K562 (cell line): ENCODE results near the gene LAMC1. TPM values are rescaled to one million over a fixed set of nuclear protein-coding genes. Genes with fewer than 3 reads are reported as not detected.

ENCODE experiments used
- AFF1 ChIP-seq, 2 experiments: fragments of 450-650 bp; IDR thresholded peaks; 2 replicates each; pipeline ENCODE4 v1.6.1; 2018; ENCODE audit warnings: mild to moderate bottlenecking in 2 of 2, low read depth in 1 of 2; ENCODE audit not compliant: partially characterized antibody in 2 of 2
- CREB1 ChIP-seq, 2 experiments: sonication (generic) in 1 of 2; formaldehyde crosslinking in 1 of 2; IDR thresholded peaks; 2 replicates each; pipeline versions ENCODE4 v1.6.1 to v1.8.0; 2012 to 2022; ENCODE audit warnings: inconsistent platforms in 1 of 2, mild to moderate bottlenecking in 1 of 2, missing genetic modification reagents in 1 of 2, moderate library complexity in 1 of 2
- CSDE1 ChIP-seq, 2 experiments: fragments of 450-650 bp; IDR thresholded peaks; 2 replicates each; pipeline ENCODE4 v1.6.1; 2016; ENCODE audit warnings: mild to moderate bottlenecking in 1 of 2
- PTRF ChIP-seq: fragments of 450-650 bp; IDR thresholded peaks from 2 replicates; pipeline ENCODE4 v1.6.1; 2016; ENCODE audit warnings: mild to moderate bottlenecking, missing genetic modification characterization, missing compliant biosample characterization
- SMARCC2 ChIP-seq: fragments of 450-650 bp; IDR thresholded peaks from 2 replicates; pipeline ENCODE4 v1.6.1; 2017; ENCODE audit warnings: antibody characterized with exemption, moderate library complexity, mild to moderate bottlenecking, low read depth
- ZBTB11 ChIP-seq, 3 experiments: fragments of 200-800 bp in 1 of 3; fragments of 250-450 bp in 1 of 3; fragments of 450-650 bp in 1 of 3; sonication (Bioruptor Pico) in 1 of 3; sonication (Bioruptor generic) in 1 of 3; formaldehyde crosslinking in 1 of 3; IDR thresholded peaks; 2 replicates each; pipeline versions ENCODE4 v1.6.1 to v1.8.0; 2016 to 2022; ENCODE audit warnings: mild to moderate bottlenecking in 2 of 3, missing genetic modification characterization in 2 of 3, missing compliant biosample characterization in 1 of 3, moderate library complexity in 1 of 3
- polyA plus RNA-seq, 8 experiments: library from polyadenylated mRNA; depleted of rRNA in 4 of 8; stranded (reverse) in 5 of 8; unstranded in 3 of 8; fragments of >200 nt; fragmentation: Nextera tagmentation in 2 of 8; fragmentation: Illumina TruSeq in 1 of 8; extraction: Ambion mirVana in 2 of 8; extraction: Trizol in 1 of 8; gene quantifications; 2 replicates each; pipeline versions ENCODE4 v1.2.1 to v1.2.3, GENCODE V29; 2011 to 2014; ENCODE audit warnings: inconsistent platforms in 1 of 8, missing spikeins in 1 of 8
- total RNA-seq, 7 experiments: library from RNA; depleted of rRNA in 6 of 7; stranded (reverse); fragments of >200 nt in 6 of 7; fragmentation: Illumina TruSeq in 2 of 7; extraction: Trizol in 2 of 7; gene quantifications; 2 replicates each; pipeline versions ENCODE4 v1.2.1 to v1.2.3, GENCODE V29; 2011 to 2021; ENCODE audit warnings: low replicate concordance in 1 of 7

LAMC1 gene
- total and polyA plus RNA-seq, 9 of the 15 experiments (the other 6 are each of a cell fraction or from before 2014, with no cell fraction given): 0.07 to 0.71 (median 0.13) TPM; not detected in 2

- TF ChIP-seq SMARCC2 (no peak), CREB1 (IDR thresholded peaks at IDR 0.05) (no peak), CREB1 (CRISPR knock-in tag; IDR thresholded peaks at IDR 0.05) (no peak), PTRF (tag) (no peak), ZBTB11 (CRISPR knock-in tag; IDR thresholded peaks at IDR 0.05) (no peak), AFF1 (IDR thresholded peaks at IDR 0.05; ENCODE audit: low read depth in 1 of 2, partially characterized antibody in 2 of 2) (no peak), CSDE1 (IDR thresholded peaks at IDR 0.05) (no peak)
Measured at GRCh38 chr1:183093786-183094298, 70.6 kb downstream of the LAMC1 start (continued).
